ENCODE measurements around the gene CLEC9A.

- TF ChIP-seq POLR2A (IDR thresholded peaks at IDR 0.05), result no peak
- TF ChIP-seq CTCF (IDR thresholded peaks at IDR 0.05), result no peak
Observed at GRCh38 chr12:10095971-10096370, 65.5 kb downstream of the CLEC9A start.
